Subcutaneous adipose tissue (tissue), 4 donors: ENCODE results near the gene LSAMP. TPM values are rescaled to one million over a fixed set of nuclear protein-coding genes. Genes with fewer than 3 reads are reported as not detected.

Experiments
- CTCF ChIP-seq: fragments of 450-650 bp; IDR thresholded peaks from one replicate; pipeline ENCODE4 v1.5.1; 2016; ENCODE audit warnings: low read depth, mild to moderate bottlenecking, control low read depth, antibody characterized with exemption, moderate library complexity
- total RNA-seq, 4 donors: library from RNA; depleted of rRNA; stranded (reverse); fragments of >200 nt; gene quantifications; one replicate each; pipeline ENCODE4 v1.1.0, GENCODE V29; 2016

The LSAMP gene
- total RNA-seq, 4 donors from 2014 or later, result 0.38 to 1.7 (median 0.71) TPM

GRCh38 chr3:116084999-116085791 is 360.1 kb downstream of the LSAMP start:
- TF ChIP-seq CTCF, result no peak

DNA sequence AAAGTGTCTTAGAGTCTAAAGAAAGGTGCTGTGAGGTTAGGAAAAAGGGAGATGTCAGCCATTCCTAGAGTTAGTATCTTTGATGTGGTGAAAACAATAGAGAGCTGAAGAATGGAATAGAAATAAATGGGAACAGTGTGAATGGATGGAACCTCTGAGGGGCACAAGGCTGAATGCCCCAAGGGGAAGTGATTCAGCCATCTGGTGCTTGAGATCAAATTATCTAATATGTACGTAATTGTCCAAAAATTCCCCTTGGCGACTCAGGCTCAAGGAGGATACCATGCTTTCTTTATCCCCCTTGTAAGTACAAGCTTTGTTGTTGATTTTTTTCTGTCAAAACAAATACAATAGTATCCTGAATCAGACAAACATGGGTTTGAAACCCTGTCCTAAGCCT is 361.6 kb downstream of the LSAMP start:
- TF ChIP-seq CTCF, result no peak

- TF ChIP-seq CTCF, result no peak
Measured at GRCh38 chr3:116078561-116078960, 366.7 kb downstream of the LSAMP start.

DNA sequence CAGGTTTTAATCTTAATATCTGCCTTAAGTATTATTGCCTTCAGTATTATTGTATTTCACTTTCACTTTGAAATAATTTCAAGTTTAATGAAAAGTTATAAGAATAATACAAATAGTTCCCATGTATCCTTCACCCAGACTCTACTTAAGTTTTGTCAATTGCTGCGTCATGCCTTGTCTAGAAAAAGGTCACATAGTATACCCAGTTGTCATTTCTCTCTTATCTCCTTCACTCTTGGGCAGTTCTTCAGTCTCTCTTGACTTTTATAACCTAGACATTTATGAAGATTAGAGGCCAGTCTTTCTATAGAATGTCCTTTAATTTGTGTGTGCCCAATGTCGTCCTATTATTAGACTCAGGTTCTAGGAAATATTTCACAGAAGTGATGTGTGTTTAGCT is 367.7 kb downstream of the LSAMP start:
- TF ChIP-seq CTCF, result no peak

GRCh38 chr3:116077059-116077458 is 368.2 kb downstream of the LSAMP start:
- no peak for TF ChIP-seq CTCF

DNA sequence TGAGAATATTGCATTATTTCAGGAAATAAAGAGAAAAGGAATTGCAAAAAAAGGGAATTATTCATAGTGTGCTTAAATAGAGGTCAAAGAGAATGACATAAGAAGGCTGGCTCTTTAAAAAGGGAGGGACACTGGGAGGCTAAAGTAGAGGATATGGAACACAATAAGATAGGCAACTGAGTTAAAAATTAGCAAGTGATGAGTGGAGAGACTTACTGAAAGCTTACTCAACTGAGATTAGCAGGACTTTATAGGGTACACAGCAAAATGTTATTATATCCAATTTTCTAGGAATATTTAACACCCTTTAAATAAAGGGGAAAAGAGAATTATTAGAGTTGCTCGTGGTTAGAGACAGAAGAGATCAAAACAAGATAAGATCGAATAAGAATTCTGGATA is 375.2 kb downstream of the LSAMP start:
- TF ChIP-seq CTCF, result no peak

GRCh38 chr3:116069024-116069423 is 376.3 kb downstream of the LSAMP start:
- no peak for TF ChIP-seq CTCF
